ENCODE results near the gene ACOX2.

ACOX2 gene

DNA sequence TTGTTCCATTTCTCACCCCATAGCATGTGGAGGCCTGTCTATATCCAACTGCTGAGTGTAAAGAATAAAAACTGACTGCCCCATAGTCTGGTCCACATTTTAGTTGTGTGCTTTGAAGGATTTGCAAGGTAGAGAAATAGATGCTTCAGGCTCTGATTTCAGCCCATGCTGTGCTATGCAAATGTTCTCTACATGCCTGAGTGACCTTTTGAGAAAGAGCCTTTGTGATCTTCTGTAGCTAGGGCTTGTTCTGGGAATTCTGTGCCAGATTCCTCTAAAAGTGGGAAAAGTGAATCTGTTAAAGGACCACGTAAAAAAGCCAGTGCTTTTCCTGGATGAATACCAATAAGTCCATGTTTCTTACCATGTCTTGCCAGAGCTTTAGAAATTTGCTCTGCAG is 39.9 kb downstream of the ACOX2 start:
- Histone ChIP-seq H3K4me2 (ENCODE audit: low read length) (no peak overlapping the region), H4K20me1 (ENCODE audit: insufficient read depth, low read length) (peaks cover 32% of the 10 kb centered on the region)

DNA sequence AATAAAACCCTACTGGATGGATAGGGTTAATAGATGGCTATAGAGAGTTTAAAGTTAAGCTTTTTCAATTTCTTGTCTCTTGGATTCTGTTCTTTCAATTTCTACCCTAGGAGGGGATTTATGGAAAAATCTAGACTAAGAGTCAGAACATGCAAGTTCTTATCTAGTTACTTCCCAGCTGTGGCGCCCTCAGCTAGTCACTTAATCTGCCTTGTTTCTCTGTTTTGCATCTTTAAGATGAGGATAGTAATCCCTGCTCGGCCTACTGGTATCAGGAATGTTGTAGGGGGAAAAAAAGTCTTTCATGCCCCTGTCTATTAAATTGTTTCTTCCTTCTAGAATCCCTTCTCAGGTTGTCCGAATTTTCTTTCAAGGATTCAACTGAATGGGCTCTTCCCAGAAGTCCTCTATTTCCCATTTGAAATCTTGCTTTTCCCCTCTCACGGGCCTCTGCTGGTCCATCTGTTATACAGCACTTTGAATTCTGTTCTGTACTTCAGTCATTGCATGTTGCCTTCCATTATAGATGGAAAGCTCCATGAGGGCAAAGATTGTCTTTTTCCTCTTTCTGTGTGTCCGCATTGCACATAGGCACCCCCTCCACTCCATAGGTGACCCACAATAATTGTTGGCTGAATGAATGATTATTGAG is 40.7 kb downstream of the ACOX2 start:
- H3K9me3 ChIP-seq (ENCODE audit: insufficient read depth, low read length) = no peaks in the 10 kb centered on the region
- H3K27ac ChIP-seq (ENCODE audit: low read length) = no peak overlapping the region
- H3K27me3 ChIP-seq (ENCODE audit: low read depth, low read length) = no peaks in the 10 kb centered on the region
- H3K79me2 ChIP-seq (ENCODE audit: low read length) = peaks cover 66% of the 10 kb centered on the region
- H3K4me1 ChIP-seq (ENCODE audit: low read length) = peaks cover 24% of the 10 kb centered on the region
- peaks cover 12% of the 10 kb centered on the region for H3K36me3 ChIP-seq (replicated peaks; ENCODE audit: low read depth, low read length)
- TF ChIP-seq, protein P1, sequence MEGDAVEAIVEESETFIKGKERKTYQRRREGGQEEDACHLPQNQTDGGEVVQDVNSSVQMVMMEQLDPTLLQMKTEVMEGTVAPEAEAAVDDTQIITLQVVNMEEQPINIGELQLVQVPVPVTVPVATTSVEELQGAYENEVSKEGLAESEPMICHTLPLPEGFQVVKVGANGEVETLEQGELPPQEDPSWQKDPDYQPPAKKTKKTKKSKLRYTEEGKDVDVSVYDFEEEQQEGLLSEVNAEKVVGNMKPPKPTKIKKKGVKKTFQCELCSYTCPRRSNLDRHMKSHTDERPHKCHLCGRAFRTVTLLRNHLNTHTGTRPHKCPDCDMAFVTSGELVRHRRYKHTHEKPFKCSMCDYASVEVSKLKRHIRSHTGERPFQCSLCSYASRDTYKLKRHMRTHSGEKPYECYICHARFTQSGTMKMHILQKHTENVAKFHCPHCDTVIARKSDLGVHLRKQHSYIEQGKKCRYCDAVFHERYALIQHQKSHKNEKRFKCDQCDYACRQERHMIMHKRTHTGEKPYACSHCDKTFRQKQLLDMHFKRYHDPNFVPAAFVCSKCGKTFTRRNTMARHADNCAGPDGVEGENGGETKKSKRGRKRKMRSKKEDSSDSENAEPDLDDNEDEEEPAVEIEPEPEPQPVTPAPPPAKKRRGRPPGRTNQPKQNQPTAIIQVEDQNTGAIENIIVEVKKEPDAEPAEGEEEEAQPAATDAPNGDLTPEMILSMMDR (IDR thresholded peaks at IDR 0.05; ENCODE audit: low read depth, low read length) = no peak
- no peak for TF ChIP-seq EZH2phosphoT487 (IDR thresholded peaks at IDR 0.05; ENCODE audit: low read depth)
- H3K4me2 ChIP-seq (ENCODE audit: low read length) = no peak overlapping the region
- H2AFZ ChIP-seq (ENCODE audit: low read depth, low read length) = no peak overlapping the region
- no peak overlapping the region for H3K4me3 ChIP-seq (ENCODE audit: low read length)
- H3K9ac ChIP-seq (ENCODE audit: low read length) = no peak overlapping the region
- peaks cover 32% of the 10 kb centered on the region for H4K20me1 ChIP-seq (ENCODE audit: insufficient read depth, low read length)

More for the DNA sequence above, 39.9 kb downstream of the ACOX2 start:
- no peak overlapping the region for H3K27ac ChIP-seq (ENCODE audit: low read length)
- no peak overlapping the region for H3K9ac ChIP-seq (ENCODE audit: low read length)
- no peak overlapping the region for H2AFZ ChIP-seq (ENCODE audit: low read depth, low read length)
- peaks cover 23% of the 10 kb centered on the region for H3K4me1 ChIP-seq (ENCODE audit: low read length)
- H3K36me3 ChIP-seq (replicated peaks; ENCODE audit: low read depth, low read length) = peaks cover 14% of the 10 kb centered on the region
- peaks cover 66% of the 10 kb centered on the region for H3K79me2 ChIP-seq (ENCODE audit: low read length)
- TF ChIP-seq, protein P1 (IDR thresholded peaks at IDR 0.05; ENCODE audit: low read depth, low read length) = no peak
- TF ChIP-seq EZH2phosphoT487 (IDR thresholded peaks at IDR 0.05; ENCODE audit: low read depth) = no peak
- no peaks in the 10 kb centered on the region for H3K27me3 ChIP-seq (ENCODE audit: low read depth, low read length)
- H3K9me3 ChIP-seq (ENCODE audit: insufficient read depth, low read length) = no peaks in the 10 kb centered on the region
- no peak overlapping the region for H3K4me3 ChIP-seq (ENCODE audit: low read length)

DNA sequence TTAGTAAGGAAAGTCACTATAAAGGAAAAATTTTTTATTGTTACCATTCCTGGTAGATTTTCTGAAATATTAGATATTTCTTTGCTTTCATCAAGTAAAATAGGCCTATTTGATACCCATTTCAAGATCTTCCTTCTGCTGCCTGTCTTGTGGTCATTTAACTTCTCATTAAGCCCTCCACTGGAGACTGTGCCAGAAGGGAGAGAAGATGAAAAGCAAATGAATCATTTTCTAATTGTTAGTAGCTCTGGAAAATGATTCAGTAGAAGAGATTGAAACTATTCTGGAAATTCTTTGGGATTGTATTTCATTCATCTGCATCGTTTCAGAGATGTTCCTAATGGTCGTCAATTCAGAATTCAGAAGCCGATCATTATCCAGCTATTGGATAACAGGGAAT is 41.9 kb downstream of the ACOX2 start:
- Histone ChIP-seq H3K4me1 (ENCODE audit: low read length) (peaks cover 31% of the 10 kb centered on the region), H3K4me3 (ENCODE audit: low read length) (no peak overlapping the region), H2AFZ (ENCODE audit: low read depth, low read length) (no peak overlapping the region), H3K4me2 (ENCODE audit: low read length) (no peak overlapping the region), H3K36me3 (replicated peaks; ENCODE audit: low read depth, low read length) (peaks cover 6% of the 10 kb centered on the region), H3K27ac (ENCODE audit: low read length) (no peak overlapping the region), H3K27me3 (ENCODE audit: low read depth, low read length) (no peaks in the 10 kb centered on the region), H3K9me3 (ENCODE audit: insufficient read depth, low read length) (no peaks in the 10 kb centered on the region), H3K9ac (ENCODE audit: low read length) (no peak overlapping the region), H3K79me2 (ENCODE audit: low read length) (peaks cover 66% of the 10 kb centered on the region), H4K20me1 (ENCODE audit: insufficient read depth, low read length) (peaks cover 32% of the 10 kb centered on the region)
- TF ChIP-seq, protein P1 (IDR thresholded peaks at IDR 0.05; ENCODE audit: low read depth, low read length) = no peak
- no peak for TF ChIP-seq EZH2phosphoT487 (IDR thresholded peaks at IDR 0.05; ENCODE audit: low read depth)

DNA sequence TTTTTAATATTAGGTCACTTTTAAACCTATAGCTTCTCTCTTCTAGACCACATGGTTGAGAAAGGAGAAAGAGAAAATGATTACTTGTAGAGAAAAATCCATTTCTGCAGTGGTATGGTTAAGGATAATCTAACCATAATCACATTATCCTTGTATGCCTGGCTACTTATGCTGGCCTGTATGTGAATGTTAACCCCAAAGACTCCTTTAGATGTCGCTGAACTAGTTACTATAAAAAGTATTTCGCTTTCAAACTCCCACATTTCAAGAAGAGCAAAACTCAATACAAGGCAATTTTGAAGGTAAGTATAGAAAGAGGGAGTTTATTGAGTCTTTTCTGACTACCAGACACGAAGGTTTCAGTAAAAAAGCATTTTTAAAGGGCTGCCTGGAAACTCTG is 42.9 kb downstream of the ACOX2 start:
- no peak overlapping the region for H3K9ac ChIP-seq (ENCODE audit: low read length)
- no peak for TF ChIP-seq EZH2phosphoT487 (IDR thresholded peaks at IDR 0.05; ENCODE audit: low read depth)
- TF ChIP-seq, protein P1 (IDR thresholded peaks at IDR 0.05; ENCODE audit: low read depth, low read length) = no peak
- H3K4me1 ChIP-seq (ENCODE audit: low read length) = peaks cover 31% of the 10 kb centered on the region
- no peak overlapping the region for H3K27ac ChIP-seq (ENCODE audit: low read length)
- H3K36me3 ChIP-seq (replicated peaks; ENCODE audit: low read depth, low read length) = no peaks in the 10 kb centered on the region
- H3K27me3 ChIP-seq (ENCODE audit: low read depth, low read length) = peaks cover 8% of the 10 kb centered on the region
- H3K79me2 ChIP-seq (ENCODE audit: low read length) = peaks cover 60% of the 10 kb centered on the region
- H3K4me2 ChIP-seq (ENCODE audit: low read length) = 0 out of 2 replicates have a peak overlapping the region, but pooled peaks have one; percentile 91
- H3K4me3 ChIP-seq (ENCODE audit: low read length) = no peak overlapping the region
- peaks cover 32% of the 10 kb centered on the region for H4K20me1 ChIP-seq (ENCODE audit: insufficient read depth, low read length)
- H3K9me3 ChIP-seq (ENCODE audit: insufficient read depth, low read length) = no peaks in the 10 kb centered on the region
- no peak overlapping the region for H2AFZ ChIP-seq (ENCODE audit: low read depth, low read length)

Data from OCI-LY3 (cell line).